ENCODE measurements around the gene IL17C. TPM values are rescaled to one million over a fixed set of nuclear protein-coding genes. Genes with fewer than 3 reads are reported as not detected.

IL17C gene
- total RNA-seq, 1 experiment from 2014 or later = 1.9 TPM

- TF ChIP-seq GABPB1 (CRISPR knock-in tag; IDR thresholded peaks at IDR 0.05) (no peak), FOXP1 (CRISPR knock-in tag; IDR thresholded peaks at IDR 0.05; ENCODE audit: borderline replicate concordance) (no peak), CTCF (IDR thresholded peaks at IDR 0.05) (peak; percentile 47), AFF4 (CRISPR knock-in tag; IDR thresholded peaks at IDR 0.05; ENCODE audit: borderline replicate concordance) (no peak), HMGA2 (CRISPR knock-in tag; IDR thresholded peaks at IDR 0.05) (no peak), NFYB (CRISPR knock-in tag; conservative IDR thresholded peaks at IDR 0.05; ENCODE audit: low read depth) (no peak), PREB (CRISPR knock-in tag; IDR thresholded peaks at IDR 0.05; ENCODE audit: borderline replicate concordance) (no peak), HMGXB4 (CRISPR knock-in tag; IDR thresholded peaks at IDR 0.05) (0 out of 2 replicates have a peak, but pooled peaks have one; percentile 20), JUN (CRISPR knock-in tag; IDR thresholded peaks at IDR 0.05) (no peak), ZNF232 (CRISPR knock-in tag; IDR thresholded peaks at IDR 0.05) (no peak)
- TF ChIP-seq, protein P1, sequence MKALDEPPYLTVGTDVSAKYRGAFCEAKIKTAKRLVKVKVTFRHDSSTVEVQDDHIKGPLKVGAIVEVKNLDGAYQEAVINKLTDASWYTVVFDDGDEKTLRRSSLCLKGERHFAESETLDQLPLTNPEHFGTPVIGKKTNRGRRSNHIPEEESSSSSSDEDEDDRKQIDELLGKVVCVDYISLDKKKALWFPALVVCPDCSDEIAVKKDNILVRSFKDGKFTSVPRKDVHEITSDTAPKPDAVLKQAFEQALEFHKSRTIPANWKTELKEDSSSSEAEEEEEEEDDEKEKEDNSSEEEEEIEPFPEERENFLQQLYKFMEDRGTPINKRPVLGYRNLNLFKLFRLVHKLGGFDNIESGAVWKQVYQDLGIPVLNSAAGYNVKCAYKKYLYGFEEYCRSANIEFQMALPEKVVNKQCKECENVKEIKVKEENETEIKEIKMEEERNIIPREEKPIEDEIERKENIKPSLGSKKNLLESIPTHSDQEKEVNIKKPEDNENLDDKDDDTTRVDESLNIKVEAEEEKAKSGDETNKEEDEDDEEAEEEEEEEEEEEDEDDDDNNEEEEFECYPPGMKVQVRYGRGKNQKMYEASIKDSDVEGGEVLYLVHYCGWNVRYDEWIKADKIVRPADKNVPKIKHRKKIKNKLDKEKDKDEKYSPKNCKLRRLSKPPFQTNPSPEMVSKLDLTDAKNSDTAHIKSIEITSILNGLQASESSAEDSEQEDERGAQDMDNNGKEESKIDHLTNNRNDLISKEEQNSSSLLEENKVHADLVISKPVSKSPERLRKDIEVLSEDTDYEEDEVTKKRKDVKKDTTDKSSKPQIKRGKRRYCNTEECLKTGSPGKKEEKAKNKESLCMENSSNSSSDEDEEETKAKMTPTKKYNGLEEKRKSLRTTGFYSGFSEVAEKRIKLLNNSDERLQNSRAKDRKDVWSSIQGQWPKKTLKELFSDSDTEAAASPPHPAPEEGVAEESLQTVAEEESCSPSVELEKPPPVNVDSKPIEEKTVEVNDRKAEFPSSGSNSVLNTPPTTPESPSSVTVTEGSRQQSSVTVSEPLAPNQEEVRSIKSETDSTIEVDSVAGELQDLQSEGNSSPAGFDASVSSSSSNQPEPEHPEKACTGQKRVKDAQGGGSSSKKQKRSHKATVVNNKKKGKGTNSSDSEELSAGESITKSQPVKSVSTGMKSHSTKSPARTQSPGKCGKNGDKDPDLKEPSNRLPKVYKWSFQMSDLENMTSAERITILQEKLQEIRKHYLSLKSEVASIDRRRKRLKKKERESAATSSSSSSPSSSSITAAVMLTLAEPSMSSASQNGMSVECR (CRISPR knock-in tag; IDR thresholded peaks at IDR 0.05; ENCODE audit: borderline replicate concordance) = no peak
Observed at GRCh38 chr16:88628512-88628974, 9.8 kb upstream of the IL17C start (continued).

- POLR2A ChIA-PET = interaction anchor here (0.6 kb wide), 1 partner anchor 87 kb away, joined by 4 read pairs; no protein-coding TSS in a partner anchor
- CTCF ChIA-PET = interaction anchor here (0.6 to 3.7 kb wide), 6 partner anchors 9 to 852 kb away, joined by 3 to 29 read pairs (median 8); partner anchors contain the start of gene IL17C
- ATAC-seq = no peak
- H3K27ac Mint-ChIP-seq = no peak overlapping the region
- H3K4me1 Mint-ChIP-seq = peaks cover 6% of the 10 kb centered on the region
- H3K4me3 Mint-ChIP-seq = no peak overlapping the region
- TF ChIP-seq, protein P2, sequence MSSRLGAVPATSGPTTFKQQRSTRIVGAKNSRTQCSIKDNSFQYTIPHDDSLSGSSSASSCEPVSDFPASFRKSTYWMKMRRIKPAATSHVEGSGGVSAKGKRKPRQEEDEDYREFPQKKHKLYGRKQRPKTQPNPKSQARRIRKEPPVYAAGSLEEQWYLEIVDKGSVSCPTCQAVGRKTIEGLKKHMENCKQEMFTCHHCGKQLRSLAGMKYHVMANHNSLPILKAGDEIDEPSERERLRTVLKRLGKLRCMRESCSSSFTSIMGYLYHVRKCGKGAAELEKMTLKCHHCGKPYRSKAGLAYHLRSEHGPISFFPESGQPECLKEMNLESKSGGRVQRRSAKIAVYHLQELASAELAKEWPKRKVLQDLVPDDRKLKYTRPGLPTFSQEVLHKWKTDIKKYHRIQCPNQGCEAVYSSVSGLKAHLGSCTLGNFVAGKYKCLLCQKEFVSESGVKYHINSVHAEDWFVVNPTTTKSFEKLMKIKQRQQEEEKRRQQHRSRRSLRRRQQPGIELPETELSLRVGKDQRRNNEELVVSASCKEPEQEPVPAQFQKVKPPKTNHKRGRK (CRISPR knock-in tag; IDR thresholded peaks at IDR 0.05; ENCODE audit: borderline replicate concordance) = no peak
- TF ChIP-seq NR1H2 (CRISPR knock-in tag; IDR thresholded peaks at IDR 0.05) (no peak), MXD4 (CRISPR knock-in tag; IDR thresholded peaks at IDR 0.05; ENCODE audit: borderline replicate concordance) (no peak)
- peaks cover 33% of the 10 kb centered on the region for H3K36me3 Mint-ChIP-seq
- H3K9me3 Mint-ChIP-seq = no peaks in the 10 kb centered on the region
- no peak for DNase-seq (ENCODE audit: low spot score)
- H3K27me3 Mint-ChIP-seq (ENCODE audit: low read depth) = no peaks in the 10 kb centered on the region
Observed at GRCh38 chr16:88629835-88630234, 8.5 kb upstream of the IL17C start.
